Renal cortex interstitium (tissue), 11 donors: ENCODE results near the gene VNN1. TPM values are rescaled to one million over a fixed set of nuclear protein-coding genes. Genes with fewer than 3 reads are reported as not detected.
"Not testable (repeated sequence)": the region's sequence is repeated elsewhere in the genome, so short reads cannot be mapped to it uniquely, and the experiment has no call there.

ENCODE experiments used
- DNase-seq, 11 donors: peaks; one replicate each; pipeline ENCODE4 v3.0.0-alpha.2; 2013; ENCODE audit warnings: low read depth in 9 of 11, low spot score in 4 of 11; ENCODE audit errors: extremely low read depth in 1 of 11
- polyA plus RNA-seq, 3 donors: library from polyadenylated mRNA; unstranded; fragments of 120-200 nt; gene quantifications; one replicate each; pipeline ENCODE4 v1.2.1, GENCODE V29; 2013; ENCODE audit not compliant: insufficient read length in 3 of 3

The VNN1 gene
- polyA plus RNA-seq, 3 donors = 0.11 to 0.26 (median 0.22) TPM

GRCh38 chr6:132730560-132730959 is 16.7 kb upstream of the VNN1 start:
- no peak for DNase-seq

- DNase-seq = no peak
Observed at GRCh38 chr6:132728616-132729015, 14.8 kb upstream of the VNN1 start.

- DNase-seq = no peak
Observed at GRCh38 chr6:132726608-132726975, 12.7 kb upstream of the VNN1 start.

- no peak for DNase-seq
Observed at GRCh38 chr6:132725947-132726607, 12.2 kb upstream of the VNN1 start.

GRCh38 chr6:132725471-132725870 is 11.6 kb upstream of the VNN1 start:
- no peak for DNase-seq

- no peak for DNase-seq
Observed at GRCh38 chr6:132719736-132720448, 6.0 kb upstream of the VNN1 start.

DNA sequence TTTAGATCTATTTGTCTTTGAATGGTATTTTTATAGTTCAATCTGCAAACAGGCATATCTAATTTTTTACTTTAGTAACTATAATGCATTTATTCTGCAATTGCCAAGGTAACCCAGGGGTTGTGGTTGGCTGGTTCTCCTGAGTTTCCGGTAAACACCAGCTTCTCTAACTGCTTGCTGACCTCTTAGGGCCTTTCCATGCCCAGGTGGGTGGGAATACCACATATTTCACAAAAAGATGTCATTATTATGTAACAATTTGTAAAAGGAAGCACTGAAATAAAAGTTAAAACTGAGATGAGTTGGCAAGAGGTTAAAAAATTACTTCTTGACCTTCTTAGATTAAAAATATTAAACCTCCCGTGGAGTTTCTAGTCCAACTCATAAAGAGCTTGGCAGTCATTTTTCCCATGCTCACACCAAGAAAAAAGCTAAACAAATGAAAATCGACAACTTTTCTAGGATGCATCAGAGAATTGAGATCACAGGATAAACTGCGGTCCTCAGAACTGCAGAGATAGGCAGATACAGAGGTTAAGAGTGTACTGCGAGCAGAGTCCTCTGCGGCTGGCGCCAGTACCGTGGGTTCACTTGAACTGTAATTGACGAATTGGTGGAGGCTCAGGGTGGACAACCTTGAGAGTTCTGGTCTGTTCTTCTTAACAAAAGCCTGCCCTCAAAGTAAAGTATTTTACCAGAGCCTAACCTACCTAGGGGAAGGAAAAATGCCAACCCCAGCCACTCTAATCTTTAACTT is 2.2 kb upstream of the VNN1 start:
- no peak for DNase-seq

DNA sequence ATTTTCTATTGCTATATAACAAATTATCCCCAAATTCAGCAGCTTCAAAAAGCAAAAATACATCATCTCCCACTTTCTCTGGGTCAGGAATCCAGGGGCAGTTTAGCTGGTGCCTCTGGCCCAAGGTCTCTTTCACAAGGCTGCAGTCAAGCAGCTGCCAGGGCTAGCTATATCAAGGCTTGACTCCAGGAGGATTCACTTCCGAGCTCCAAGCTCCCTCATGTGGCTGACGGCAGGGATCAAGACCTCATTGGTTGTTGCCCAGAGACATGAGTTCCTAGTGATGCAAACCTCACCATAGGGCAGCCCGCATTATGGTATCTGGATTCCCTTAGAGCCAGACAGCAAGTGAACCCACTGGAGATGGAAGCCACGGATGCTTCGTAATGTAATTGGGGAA is 1.3 kb upstream of the VNN1 start:
- peak in 5 of 11 donors; percentile 1 to 12 (median 5) for DNase-seq

GRCh38 chr6:132714160-132714559 is 305 bp upstream of the VNN1 start:
- DNase-seq = no peak

DNA sequence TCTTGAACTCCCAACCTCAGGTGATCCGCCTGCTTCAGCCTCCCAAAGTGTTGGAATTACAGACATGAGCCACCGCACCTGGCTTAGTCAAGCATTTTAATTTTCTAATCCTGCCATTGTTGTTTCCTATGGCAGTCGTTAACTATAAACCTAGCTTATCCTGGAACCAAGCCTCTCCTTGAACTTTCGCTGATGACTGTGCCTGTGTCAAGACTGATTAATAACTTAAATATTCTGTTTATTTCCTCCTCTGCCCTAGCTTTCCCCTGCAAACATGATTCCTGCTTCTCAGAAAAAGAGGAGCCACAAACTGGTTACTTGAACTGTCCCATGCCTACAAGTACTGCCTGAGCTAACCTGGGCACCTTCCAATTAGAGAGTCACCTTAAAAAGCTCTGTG is 1.5 kb downstream of the VNN1 start:
- DNase-seq = no peak

- no peak for DNase-seq
Observed at GRCh38 chr6:132708771-132709170, 5.1 kb downstream of the VNN1 start.

- no peak for DNase-seq
Observed at GRCh38 chr6:132708002-132708401, 5.9 kb downstream of the VNN1 start.

DNA sequence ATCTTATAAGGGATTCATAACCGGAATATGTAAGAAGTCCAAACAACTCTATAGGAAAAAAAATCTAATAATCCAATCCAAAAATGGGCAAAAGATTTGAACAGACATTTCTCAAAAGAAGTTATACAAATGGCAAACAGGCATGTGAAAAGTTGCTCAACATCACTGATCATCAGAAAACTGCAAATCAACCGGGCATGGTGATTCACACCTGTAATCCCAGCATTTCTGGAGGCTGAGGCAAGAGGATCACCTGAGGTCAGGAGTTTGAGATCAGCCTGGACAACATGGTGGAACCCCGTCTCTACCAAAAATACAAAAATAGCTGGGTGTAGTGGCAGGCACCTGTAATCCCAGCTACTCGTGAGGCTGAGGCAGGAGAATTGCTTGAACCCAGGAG is 7.1 kb downstream of the VNN1 start:
- DNase-seq = not testable (repeated sequence)

- DNase-seq = no peak
Observed at GRCh38 chr6:132703936-132704335, 9.9 kb downstream of the VNN1 start.

DNA sequence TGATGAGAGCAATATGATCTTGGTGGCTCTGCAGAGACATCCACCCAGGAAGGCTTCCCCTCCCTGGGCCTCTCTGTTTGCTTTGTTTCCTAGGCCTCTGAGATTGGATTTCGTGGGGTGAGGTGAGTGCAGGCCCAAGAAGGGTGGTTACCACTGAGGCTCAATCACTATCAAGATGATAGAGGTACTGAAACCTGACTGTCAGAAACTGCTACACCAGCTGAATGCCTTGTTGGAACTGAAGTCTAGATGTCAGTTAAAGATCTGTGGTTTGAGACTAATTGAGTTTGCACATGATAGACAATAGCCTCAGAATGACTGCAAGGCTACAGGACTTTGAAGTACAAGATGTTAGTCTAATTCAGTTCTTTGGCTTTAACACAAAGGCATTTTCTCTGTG is 15.2 kb downstream of the VNN1 start:
- no peak for DNase-seq

DNA sequence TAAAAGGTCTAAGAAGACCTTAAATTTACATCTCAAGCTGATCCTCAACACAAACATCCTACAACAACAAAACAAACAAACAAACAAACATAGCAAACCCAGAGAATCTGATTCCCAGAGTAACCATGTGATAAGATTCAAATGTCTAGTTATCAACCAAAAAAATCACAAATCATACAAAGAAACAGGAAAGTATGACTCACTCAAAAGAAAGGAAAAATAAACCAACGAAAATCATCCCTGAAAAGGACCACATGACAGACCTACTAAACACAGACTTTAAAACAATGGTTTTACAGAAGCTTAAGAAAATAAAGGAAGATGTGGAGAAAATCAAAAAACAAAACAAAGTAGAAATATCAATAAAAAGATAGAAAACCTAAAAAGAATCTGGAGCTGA is 18.1 kb downstream of the VNN1 start:
- DNase-seq = no peak

GRCh38 chr6:132693478-132693877 is 20.4 kb downstream of the VNN1 start:
- DNase-seq = no peak

- DNase-seq = no peak
Observed at GRCh38 chr6:132690678-132691077, 23.2 kb downstream of the VNN1 start.

- DNase-seq = no peak
Observed at GRCh38 chr6:132687306-132687705, 26.5 kb downstream of the VNN1 start.

GRCh38 chr6:132686531-132686930 is 27.3 kb downstream of the VNN1 start:
- no peak for DNase-seq
